ENCODE results near the gene GDF11.

DNA sequence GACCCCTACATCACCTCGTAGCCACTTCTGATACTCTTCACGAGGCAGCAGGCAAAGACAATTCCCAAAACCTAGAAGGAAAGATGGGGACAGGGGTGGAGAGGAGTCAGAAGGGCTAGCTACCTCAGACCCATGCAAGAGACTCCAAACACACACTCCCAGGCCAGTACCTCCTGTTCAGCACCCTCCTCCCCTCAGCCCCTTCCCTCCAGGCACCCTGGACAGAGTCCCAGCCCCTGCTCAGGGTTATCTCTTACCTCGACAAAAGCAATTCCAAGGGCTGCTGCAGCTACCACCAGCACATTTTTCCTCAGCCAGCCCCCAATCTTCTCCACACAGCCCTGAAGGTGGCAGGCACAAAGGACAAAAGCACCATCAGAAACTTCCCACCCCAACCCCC lies 17.4 kb upstream of the GDF11 start:
- TF ChIP-seq SP2 (IDR thresholded peaks at IDR 0.05; ENCODE audit: low read length) (no peak), SUZ12 (IDR thresholded peaks at IDR 0.05; ENCODE audit: low read length) (no peak), KDM1A (IDR thresholded peaks at IDR 0.05; ENCODE audit: borderline replicate concordance, low read length) (no peak), RAD21 (IDR thresholded peaks at IDR 0.05 in 1 of 2, conservative IDR thresholded peaks at IDR 0.05 in 1 of 2; ENCODE audit: low read depth in 2 of 2, low read length in 2 of 2) (no peak), EP300 (IDR thresholded peaks at IDR 0.05; ENCODE audit: borderline replicate concordance in 1 of 2, low read depth in 2 of 2, low read length in 2 of 2) (no peak), KDM4A (IDR thresholded peaks at IDR 0.05; ENCODE audit: low read depth, low read length, severe bottlenecking) (no peak), POLR2A (IDR thresholded peaks at IDR 0.05; ENCODE audit: control extremely low read depth in 1 of 2, low read depth in 2 of 2, low read length in 2 of 2) (no peak), ZNF274 (IDR thresholded peaks at IDR 0.05; ENCODE audit: borderline replicate concordance, extremely low read depth, low read length) (no peak)
- TF ChIP-seq, protein P1, sequence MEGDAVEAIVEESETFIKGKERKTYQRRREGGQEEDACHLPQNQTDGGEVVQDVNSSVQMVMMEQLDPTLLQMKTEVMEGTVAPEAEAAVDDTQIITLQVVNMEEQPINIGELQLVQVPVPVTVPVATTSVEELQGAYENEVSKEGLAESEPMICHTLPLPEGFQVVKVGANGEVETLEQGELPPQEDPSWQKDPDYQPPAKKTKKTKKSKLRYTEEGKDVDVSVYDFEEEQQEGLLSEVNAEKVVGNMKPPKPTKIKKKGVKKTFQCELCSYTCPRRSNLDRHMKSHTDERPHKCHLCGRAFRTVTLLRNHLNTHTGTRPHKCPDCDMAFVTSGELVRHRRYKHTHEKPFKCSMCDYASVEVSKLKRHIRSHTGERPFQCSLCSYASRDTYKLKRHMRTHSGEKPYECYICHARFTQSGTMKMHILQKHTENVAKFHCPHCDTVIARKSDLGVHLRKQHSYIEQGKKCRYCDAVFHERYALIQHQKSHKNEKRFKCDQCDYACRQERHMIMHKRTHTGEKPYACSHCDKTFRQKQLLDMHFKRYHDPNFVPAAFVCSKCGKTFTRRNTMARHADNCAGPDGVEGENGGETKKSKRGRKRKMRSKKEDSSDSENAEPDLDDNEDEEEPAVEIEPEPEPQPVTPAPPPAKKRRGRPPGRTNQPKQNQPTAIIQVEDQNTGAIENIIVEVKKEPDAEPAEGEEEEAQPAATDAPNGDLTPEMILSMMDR (IDR thresholded peaks at IDR 0.05; ENCODE audit: control extremely low read depth in 1 of 3, insufficient read depth in 1 of 3, low read depth in 1 of 3, low read length in 3 of 3) = no peak

All from H1 (cell line).